ENCODE data around the gene FOXP4.

DNA sequence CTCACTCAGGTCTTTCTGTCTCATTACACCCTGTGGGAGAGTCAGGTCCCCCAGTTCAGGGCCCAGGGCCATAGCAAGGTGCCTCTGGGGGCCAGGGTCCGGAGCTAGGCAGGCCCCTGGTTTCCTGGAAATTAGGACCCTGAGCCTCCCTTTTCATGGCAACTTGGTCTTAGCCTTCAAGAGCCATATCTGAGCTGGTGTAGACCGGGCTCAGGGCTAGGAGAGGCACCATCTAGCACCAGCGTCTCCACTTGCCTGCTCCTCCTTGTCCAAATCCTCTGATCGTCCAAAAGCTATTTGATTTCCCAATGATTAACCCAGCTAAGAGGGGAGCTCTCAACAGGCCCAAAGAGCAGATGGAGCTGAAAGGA lies 97.7 kb downstream of the FOXP4 start:
- no peak for TF ChIP-seq POLR2AphosphoS5 (IDR thresholded peaks at IDR 0.05; ENCODE audit: low read depth, low read length)
- TF ChIP-seq POLR2A (IDR thresholded peaks at IDR 0.05; ENCODE audit: low read depth, low read length) = no peak
- TF ChIP-seq TAF1 (IDR thresholded peaks at IDR 0.05; ENCODE audit: borderline replicate concordance, low read depth, low read length) = no peak
